ENCODE data around the gene STPG1. TPM values are rescaled to one million over a fixed set of nuclear protein-coding genes. Genes with fewer than 3 reads are reported as not detected.

The STPG1 gene
- total RNA-seq, 1 donor from 2014 or later, result 10.0 TPM

GRCh38 chr1:24382165-24382577 lies 31.4 kb downstream of the STPG1 start:
- Mint-ChIP-seq H3K9me3 (ENCODE audit: unreplicated experiment) (no peaks in the 10 kb centered on the region), H3K4me1 (ENCODE audit: unreplicated experiment) (no peaks in the 10 kb centered on the region), H3K27me3 (ENCODE audit: unreplicated experiment) (no peaks in the 10 kb centered on the region), H3K36me3 (ENCODE audit: low read depth, unreplicated experiment) (peaks cover 7% of the 10 kb centered on the region), H3K4me3 (ENCODE audit: unreplicated experiment) (no peak overlapping the region), H3K27ac (ENCODE audit: unreplicated experiment) (no peak overlapping the region)
- TF ChIP-seq CTCF (IDR thresholded peaks at IDR 0.05; ENCODE audit: unreplicated experiment), result no peak
- no peak for DNase-seq (ENCODE audit: low spot score)

GRCh38 chr1:24381256-24381655 lies 32.3 kb downstream of the STPG1 start:
- H3K27me3 Mint-ChIP-seq (ENCODE audit: unreplicated experiment), result no peaks in the 10 kb centered on the region
- DNase-seq (ENCODE audit: low spot score), result no peak
- H3K36me3 Mint-ChIP-seq (ENCODE audit: low read depth, unreplicated experiment), result peaks cover 3% of the 10 kb centered on the region
- H3K9me3 Mint-ChIP-seq (ENCODE audit: unreplicated experiment), result no peaks in the 10 kb centered on the region
- no peak for TF ChIP-seq CTCF (IDR thresholded peaks at IDR 0.05; ENCODE audit: unreplicated experiment)
- no peak overlapping the region for H3K4me3 Mint-ChIP-seq (ENCODE audit: unreplicated experiment)
- H3K4me1 Mint-ChIP-seq (ENCODE audit: unreplicated experiment), result no peaks in the 10 kb centered on the region
- H3K27ac Mint-ChIP-seq (ENCODE audit: unreplicated experiment), result no peak overlapping the region

GRCh38 chr1:24380508-24380907 lies 33.1 kb downstream of the STPG1 start:
- no peak for DNase-seq (ENCODE audit: low spot score)
- Mint-ChIP-seq H3K9me3 (ENCODE audit: unreplicated experiment) (no peaks in the 10 kb centered on the region), H3K27me3 (ENCODE audit: unreplicated experiment) (no peaks in the 10 kb centered on the region), H3K36me3 (ENCODE audit: low read depth, unreplicated experiment) (peaks cover 3% of the 10 kb centered on the region), H3K4me3 (ENCODE audit: unreplicated experiment) (no peak overlapping the region), H3K4me1 (ENCODE audit: unreplicated experiment) (no peaks in the 10 kb centered on the region), H3K27ac (ENCODE audit: unreplicated experiment) (no peak overlapping the region)
- TF ChIP-seq CTCF (IDR thresholded peaks at IDR 0.05; ENCODE audit: unreplicated experiment), result no peak

GRCh38 chr1:24379733-24380315 lies 33.8 kb downstream of the STPG1 start:
- H3K9me3 Mint-ChIP-seq (ENCODE audit: unreplicated experiment), result no peaks in the 10 kb centered on the region
- no peak overlapping the region for H3K4me3 Mint-ChIP-seq (ENCODE audit: unreplicated experiment)
- TF ChIP-seq CTCF (IDR thresholded peaks at IDR 0.05; ENCODE audit: unreplicated experiment), result no peak
- no peak for DNase-seq (ENCODE audit: low spot score)
- H3K27ac Mint-ChIP-seq (ENCODE audit: unreplicated experiment), result no peak overlapping the region
- no peaks in the 10 kb centered on the region for H3K4me1 Mint-ChIP-seq (ENCODE audit: unreplicated experiment)
- peaks cover 3% of the 10 kb centered on the region for H3K36me3 Mint-ChIP-seq (ENCODE audit: low read depth, unreplicated experiment)
- H3K27me3 Mint-ChIP-seq (ENCODE audit: unreplicated experiment), result no peaks in the 10 kb centered on the region

- H3K36me3 Mint-ChIP-seq (ENCODE audit: low read depth, unreplicated experiment), result peaks cover 3% of the 10 kb centered on the region
- peaks cover 3% of the 10 kb centered on the region for H3K4me1 Mint-ChIP-seq (ENCODE audit: unreplicated experiment)
- no peak for DNase-seq (ENCODE audit: low spot score)
- H3K4me3 Mint-ChIP-seq (ENCODE audit: unreplicated experiment), result no peak overlapping the region
- no peak for TF ChIP-seq CTCF (IDR thresholded peaks at IDR 0.05; ENCODE audit: unreplicated experiment)
- H3K27ac Mint-ChIP-seq (ENCODE audit: unreplicated experiment), result no peak overlapping the region
- no peaks in the 10 kb centered on the region for H3K9me3 Mint-ChIP-seq (ENCODE audit: unreplicated experiment)
- no peaks in the 10 kb centered on the region for H3K27me3 Mint-ChIP-seq (ENCODE audit: unreplicated experiment)
Measured at GRCh38 chr1:24374891-24375786, 38.4 kb downstream of the STPG1 start.

Measured in endothelial cell (in vitro differentiated cells).